Type B pancreatic cell (in vitro differentiated cells): Measurements from ENCODE around the gene SECISBP2L. TPM values are rescaled to one million over a fixed set of nuclear protein-coding genes. Genes with fewer than 3 reads are reported as not detected.

Source experiments
- DNase-seq: peaks from one replicate; pipeline ENCODE4 v3.0.0; 2021; ENCODE audit warnings: mixed read lengths; ENCODE audit not compliant: unreplicated experiment; ENCODE audit errors: extremely low spot score
- H3K27ac Mint-ChIP-seq: 2 replicates; pipeline ENCODE4 v1.8.0; 2021; ENCODE audit warnings: mild to moderate bottlenecking, mixed read lengths
- H3K27me3 Mint-ChIP-seq: 2 replicates; pipeline ENCODE4 v1.8.0; 2021; ENCODE audit warnings: mixed read lengths
- H3K36me3 Mint-ChIP-seq: 2 replicates; pipeline ENCODE4 v1.8.0; 2021; ENCODE audit warnings: mixed read lengths
- H3K4me1 Mint-ChIP-seq: one replicate; pipeline ENCODE4 v1.8.0; 2021; ENCODE audit warnings: mixed read lengths; ENCODE audit not compliant: unreplicated experiment
- H3K4me3 Mint-ChIP-seq: 2 replicates; pipeline ENCODE4 v1.8.0; 2021; ENCODE audit warnings: mild to moderate bottlenecking, mixed read lengths
- H3K9me3 Mint-ChIP-seq: 2 replicates; pipeline ENCODE4 v1.8.0; 2021; ENCODE audit warnings: mixed read lengths
- CTCF ChIP-seq: fragments of 200-600 bp; sonication (generic); conservative IDR thresholded peaks from 2 replicates; pipeline ENCODE4 v1.5.0; 2021; ENCODE audit warnings: antibody characterized with exemption, mild to moderate bottlenecking
- total RNA-seq: library from RNA; stranded (reverse); gene quantifications from 2 replicates; pipeline ENCODE4 v1.2.1, GENCODE V29; 2021; ENCODE audit warnings: low replicate concordance

The SECISBP2L gene
- total RNA-seq, 1 donor from 2014 or later, result 51.9 TPM

GRCh38 chr15:49036650-49037545 lies 9.3 kb downstream of the SECISBP2L start:
- no peaks in the 10 kb centered on the region for H3K9me3 Mint-ChIP-seq
- no peak for TF ChIP-seq CTCF

GRCh38 chr15:49035825-49036224 lies 10.4 kb downstream of the SECISBP2L start:
- H3K4me1 Mint-ChIP-seq, result peaks cover 4% of the 10 kb centered on the region
- no peak for DNase-seq
- H3K36me3 Mint-ChIP-seq, result peaks cover 12% of the 10 kb centered on the region
- H3K27me3 Mint-ChIP-seq, result no peaks in the 10 kb centered on the region
- no peak overlapping the region for H3K4me3 Mint-ChIP-seq
- H3K9me3 Mint-ChIP-seq, result no peaks in the 10 kb centered on the region
- TF ChIP-seq CTCF, result no peak
- peak overlapping the region; percentile 16 for H3K27ac Mint-ChIP-seq

More at GRCh38 chr15:49036650-49037545, 9.3 kb downstream of the SECISBP2L start:
- Mint-ChIP-seq H3K4me3 (no peak overlapping the region), H3K4me1 (peaks cover 4% of the 10 kb centered on the region), H3K27me3 (no peaks in the 10 kb centered on the region), H3K27ac (no peak overlapping the region), H3K36me3 (peaks cover 12% of the 10 kb centered on the region)
- no peak for DNase-seq

GRCh38 chr15:49032601-49033145 lies 13.6 kb downstream of the SECISBP2L start:
- H3K4me1 Mint-ChIP-seq, result no peaks in the 10 kb centered on the region
- no peaks in the 10 kb centered on the region for H3K27me3 Mint-ChIP-seq
- H3K27ac Mint-ChIP-seq, result no peak overlapping the region
- TF ChIP-seq CTCF, result no peak
- H3K9me3 Mint-ChIP-seq, result no peaks in the 10 kb centered on the region
- peaks cover 24% of the 10 kb centered on the region for H3K36me3 Mint-ChIP-seq
- no peak overlapping the region for H3K4me3 Mint-ChIP-seq
- no peak for DNase-seq

GRCh38 chr15:49031804-49032203 lies 14.4 kb downstream of the SECISBP2L start:
- Mint-ChIP-seq H3K27me3 (no peaks in the 10 kb centered on the region), H3K36me3 (peaks cover 25% of the 10 kb centered on the region), H3K9me3 (no peaks in the 10 kb centered on the region), H3K4me1 (no peaks in the 10 kb centered on the region), H3K4me3 (no peak overlapping the region), H3K27ac (no peak overlapping the region)
- DNase-seq, result no peak
- TF ChIP-seq CTCF, result no peak

- Mint-ChIP-seq H3K4me3 (no peak overlapping the region), H3K27ac (no peak overlapping the region), H3K4me1 (no peaks in the 10 kb centered on the region), H3K36me3 (peaks cover 37% of the 10 kb centered on the region), H3K27me3 (no peaks in the 10 kb centered on the region), H3K9me3 (no peaks in the 10 kb centered on the region)
- TF ChIP-seq CTCF, result no peak
- DNase-seq, result no peak
These were observed 19.5 kb downstream of the SECISBP2L start for GRCh38 chr15:49026700-49027099.
